Caco-2 (cell line): ENCODE data around the gene HAUS3. TPM values are rescaled to one million over a fixed set of nuclear protein-coding genes. Genes with fewer than 3 reads are reported as not detected.

ENCODE experiments used
- BruUV-seq: library from RNA; stranded (reverse); fragments of 400-500 nt; replicated peaks from 2 replicates; lab custom pipeline; 2021; lab: Mats Ljungman, UMichigan
- CTCF ChIA-PET: fragments of 300-600 bp; sonication (Branson Sonifier 250); formaldehyde crosslinking; loops from one replicate; lab custom pipeline; 2022; ENCODE audit warnings: antibody characterized with exemption; lab: Charles Lee
- POLR2A ChIA-PET: fragments of 300-600 bp; sonication (Branson Sonifier 250); formaldehyde crosslinking; loops from one replicate; lab custom pipeline; 2022; ENCODE audit warnings: antibody characterized with exemption; lab: Charles Lee
- DNase-seq, 2 experiments: peaks; one replicate each; pipeline versions ENCODE4 v3.0.0 to v3.0.0-alpha.2; 2020 to 2022
- H3K27me3 ChIP-seq: replicated peaks from 2 replicates; pipeline ENCODE4 v1.6.0; 2011; ENCODE audit warnings: low read length; ENCODE audit not compliant: control insufficient read depth, insufficient read depth
- H3K36me3 ChIP-seq: 2 replicates; pipeline ENCODE4 v1.5.1; 2011; ENCODE audit warnings: low read length; ENCODE audit not compliant: control insufficient read depth, insufficient read depth
- H3K4me1 ChIP-seq: fragments of 250-450 bp; sonication (Bioruptor Pico); 2 replicates; pipeline ENCODE4 v1.5.1; 2020; ENCODE audit warnings: mild to moderate bottlenecking
- H3K4me3 ChIP-seq: 2 replicates; pipeline ENCODE4 v1.5.1; 2011; ENCODE audit warnings: low read depth, mild to moderate bottlenecking, control low read depth, low read length
- H3K9me3 ChIP-seq: fragments of 250-450 bp; sonication (Bioruptor Pico); 2 replicates; pipeline ENCODE4 v1.5.1; 2020; ENCODE audit warnings: mild to moderate bottlenecking, moderate library complexity
- H3K27ac Mint-ChIP-seq: one replicate; pipeline ENCODE4 v1.8.0; 2022; ENCODE audit warnings: mixed read lengths; ENCODE audit not compliant: unreplicated experiment
- H3K27me3 Mint-ChIP-seq: one replicate; pipeline ENCODE4 v1.8.0; 2022; ENCODE audit warnings: mixed read lengths; ENCODE audit not compliant: insufficient read depth, unreplicated experiment
- H3K36me3 Mint-ChIP-seq: one replicate; pipeline ENCODE4 v1.8.0; 2022; ENCODE audit warnings: mild to moderate bottlenecking, mixed read lengths; ENCODE audit not compliant: insufficient read depth, unreplicated experiment
- H3K4me1 Mint-ChIP-seq: one replicate; pipeline ENCODE4 v1.8.0; 2022; ENCODE audit warnings: low read depth, mixed read lengths; ENCODE audit not compliant: unreplicated experiment
- H3K4me3 Mint-ChIP-seq: one replicate; pipeline ENCODE4 v1.8.0; 2022; ENCODE audit warnings: mild to moderate bottlenecking, moderate library complexity, mixed read lengths; ENCODE audit not compliant: unreplicated experiment
- H3K9me3 Mint-ChIP-seq: one replicate; pipeline ENCODE4 v1.8.0; 2022; ENCODE audit warnings: mixed read lengths; ENCODE audit not compliant: unreplicated experiment
- CTCF ChIP-seq, 2 experiments: fragments of 200-600 bp in 1 of 2; IDR thresholded peaks; 1 replicate in 1 of 2; 2 replicates in 1 of 2; pipeline versions ENCODE4 v1.5.1 to v1.8.0; 2011 to 2022; ENCODE audit warnings: antibody characterized with exemption in 1 of 2, control low read depth in 1 of 2, inconsistent platforms in 1 of 2, low read depth in 1 of 2, low read length in 1 of 2, mild to moderate bottlenecking in 1 of 2, moderate library complexity in 1 of 2; ENCODE audit not compliant: insufficient read depth in 1 of 2, severe bottlenecking in 1 of 2, unreplicated experiment in 1 of 2
- intact Hi-C: fragments of 100-400 bp; cut with micrococcal nuclease; formaldehyde crosslinking; loops from one replicate; pipeline ENCODE4 v1.10.0; 2022; ENCODE audit not compliant: unreplicated experiment
- total RNA-seq: library from RNA; stranded (reverse); gene quantifications from 2 replicates; pipeline ENCODE4 v1.2.3, GENCODE V29; 2022

The HAUS3 gene
- total RNA-seq, 1 experiment from 2014 or later = 17.9 TPM

DNA sequence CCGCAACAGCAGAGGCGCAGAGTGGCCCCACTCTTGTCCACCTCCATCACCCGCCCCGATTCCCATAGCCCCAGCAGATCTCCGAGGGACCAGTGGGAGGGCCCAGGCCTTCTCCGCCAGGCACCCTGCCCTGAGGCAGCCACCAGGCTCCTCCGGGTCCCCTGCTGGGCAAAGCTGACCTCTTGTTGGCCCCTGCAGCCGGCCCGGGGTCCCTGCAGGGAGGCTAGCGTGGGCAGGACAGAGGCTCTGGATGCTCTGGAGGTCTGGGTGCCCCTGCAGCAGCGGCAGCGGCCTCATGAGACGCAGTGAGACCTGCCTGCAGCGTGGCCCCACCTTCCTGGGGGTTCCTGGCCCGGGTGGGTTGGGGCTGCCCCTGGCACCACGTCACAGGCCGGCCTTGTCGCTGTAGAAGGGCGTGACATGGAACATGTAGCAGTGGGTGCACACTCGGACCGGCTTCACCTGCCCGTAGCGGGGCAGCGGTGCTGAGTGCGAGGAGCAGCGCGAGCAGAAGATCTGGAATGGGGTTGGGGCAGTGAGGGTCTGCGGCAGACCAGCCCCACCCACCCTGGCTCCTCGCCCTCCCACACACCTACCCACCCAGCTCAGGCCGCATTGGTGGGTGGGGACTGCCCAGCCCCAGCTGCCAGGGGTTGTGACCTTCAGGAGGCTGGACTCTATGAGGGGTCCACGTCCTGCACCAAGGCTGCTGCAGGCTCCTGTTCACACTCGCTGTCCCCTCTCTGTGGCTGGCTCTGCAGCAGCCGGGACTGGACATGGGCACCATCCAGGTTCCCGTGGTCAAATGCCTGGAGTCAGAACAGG, 28.6 kb upstream of the HAUS3 start:
- Histone ChIP-seq H3K27me3 (no peaks in the 10 kb centered on the region; the same call in 1 of the 2 replicates), H3K36me3 (no peaks in the 10 kb centered on the region), H3K4me3 (no peak overlapping the region), H3K4me1 (no peaks in the 10 kb centered on the region), H3K9me3 (no peaks in the 10 kb centered on the region)
- Mint-ChIP-seq H3K4me3 (no peak overlapping the region), H3K9me3 (no peaks in the 10 kb centered on the region), H3K36me3 (no peaks in the 10 kb centered on the region), H3K27me3 (no peaks in the 10 kb centered on the region), H3K27ac (no peak overlapping the region), H3K4me1 (peaks cover 9% of the 10 kb centered on the region)
- DNase-seq = no peak
- TF ChIP-seq CTCF (IDR thresholded peaks at IDR 0.05; ENCODE audit: insufficient read depth in 1 of 2, low read depth in 1 of 2, low read length in 1 of 2, severe bottlenecking in 1 of 2, unreplicated experiment in 1 of 2) = no peak
- CTCF ChIA-PET = no interaction called here
- POLR2A ChIA-PET = no interaction called here
- intact Hi-C loops = no loop called here
- no TSS peak for BruUV-seq

DNA sequence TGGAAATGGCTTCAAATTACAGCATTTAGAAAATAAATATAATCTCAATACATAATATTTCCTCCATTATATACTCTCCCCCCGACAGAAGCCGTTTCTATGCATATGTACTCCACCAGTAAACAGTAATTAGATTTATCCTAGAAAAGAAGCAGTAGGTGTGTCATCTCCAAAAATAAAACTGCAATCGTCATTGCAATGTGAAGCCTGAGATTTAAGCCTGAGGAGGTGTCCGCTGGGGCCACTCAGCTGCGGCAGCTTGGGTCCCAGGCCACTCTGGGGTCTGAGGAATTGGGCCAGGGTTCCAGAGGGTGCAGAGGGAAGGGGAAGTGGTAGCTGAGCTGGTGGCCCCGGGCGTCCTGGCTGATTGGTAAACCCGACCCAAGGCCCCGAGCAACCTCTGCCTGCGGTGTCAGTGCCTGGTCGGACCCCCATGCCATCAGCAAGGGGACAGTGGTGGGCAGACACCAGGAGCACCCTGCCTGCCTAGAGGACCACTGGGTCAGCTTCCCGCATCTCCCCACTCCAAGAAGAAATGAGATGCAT, 27.8 kb upstream of the HAUS3 start:
- H3K9me3 Mint-ChIP-seq = no peaks in the 10 kb centered on the region
- no peak overlapping the region for H3K27ac Mint-ChIP-seq
- Histone ChIP-seq H3K36me3 (no peaks in the 10 kb centered on the region), H3K27me3 (no peaks in the 10 kb centered on the region; the same call in 1 of the 2 replicates), H3K4me3 (no peak overlapping the region), H3K9me3 (no peaks in the 10 kb centered on the region), H3K4me1 (no peaks in the 10 kb centered on the region)
- peaks cover 9% of the 10 kb centered on the region for H3K4me1 Mint-ChIP-seq
- H3K4me3 Mint-ChIP-seq = no peak overlapping the region
- no peak for DNase-seq
- H3K27me3 Mint-ChIP-seq = no peaks in the 10 kb centered on the region
- ChIA-PET CTCF (no interaction called here), POLR2A (no interaction called here)
- H3K36me3 Mint-ChIP-seq = no peaks in the 10 kb centered on the region
- intact Hi-C loops = no loop called here
- TF ChIP-seq CTCF (IDR thresholded peaks at IDR 0.05; ENCODE audit: insufficient read depth in 1 of 2, low read depth in 1 of 2, low read length in 1 of 2, severe bottlenecking in 1 of 2, unreplicated experiment in 1 of 2) = no peak
- no TSS peak for BruUV-seq

GRCh38 chr4:2269206-2269531, 27.2 kb upstream of the HAUS3 start:
- intact Hi-C loops = no loop called here
- H3K4me1 ChIP-seq = no peaks in the 10 kb centered on the region
- Mint-ChIP-seq H3K4me3 (no peak overlapping the region), H3K9me3 (no peaks in the 10 kb centered on the region), H3K4me1 (peaks cover 5% of the 10 kb centered on the region), H3K27ac (no peak overlapping the region), H3K27me3 (no peaks in the 10 kb centered on the region), H3K36me3 (no peaks in the 10 kb centered on the region)
- H3K36me3 ChIP-seq = no peaks in the 10 kb centered on the region
- DNase-seq = no peak
- CTCF ChIA-PET = interaction anchor here (0.5 kb wide), 1 partner anchor 51 kb away, joined by 3 read pairs; no protein-coding TSS in a partner anchor
- no peak overlapping the region for H3K4me3 ChIP-seq
- no peaks in the 10 kb centered on the region for H3K9me3 ChIP-seq
- TF ChIP-seq CTCF (IDR thresholded peaks at IDR 0.05; ENCODE audit: insufficient read depth in 1 of 2, low read depth in 1 of 2, low read length in 1 of 2, severe bottlenecking in 1 of 2, unreplicated experiment in 1 of 2) = no peak
- POLR2A ChIA-PET = interaction anchor here (0.6 kb wide), 1 partner anchor 324 kb away, joined by 3 read pairs; no protein-coding TSS in a partner anchor
- BruUV-seq = no TSS peak
- H3K27me3 ChIP-seq = no peaks in the 10 kb centered on the region; the same call in 1 of the 2 replicates
